Measurements from ENCODE around the gene CCNG2. TPM values are rescaled to one million over a fixed set of nuclear protein-coding genes. Genes with fewer than 3 reads are reported as not detected.

Gene CCNG2
- total RNA-seq, 1 experiment from 2014 or later = 38.8 TPM

DNA sequence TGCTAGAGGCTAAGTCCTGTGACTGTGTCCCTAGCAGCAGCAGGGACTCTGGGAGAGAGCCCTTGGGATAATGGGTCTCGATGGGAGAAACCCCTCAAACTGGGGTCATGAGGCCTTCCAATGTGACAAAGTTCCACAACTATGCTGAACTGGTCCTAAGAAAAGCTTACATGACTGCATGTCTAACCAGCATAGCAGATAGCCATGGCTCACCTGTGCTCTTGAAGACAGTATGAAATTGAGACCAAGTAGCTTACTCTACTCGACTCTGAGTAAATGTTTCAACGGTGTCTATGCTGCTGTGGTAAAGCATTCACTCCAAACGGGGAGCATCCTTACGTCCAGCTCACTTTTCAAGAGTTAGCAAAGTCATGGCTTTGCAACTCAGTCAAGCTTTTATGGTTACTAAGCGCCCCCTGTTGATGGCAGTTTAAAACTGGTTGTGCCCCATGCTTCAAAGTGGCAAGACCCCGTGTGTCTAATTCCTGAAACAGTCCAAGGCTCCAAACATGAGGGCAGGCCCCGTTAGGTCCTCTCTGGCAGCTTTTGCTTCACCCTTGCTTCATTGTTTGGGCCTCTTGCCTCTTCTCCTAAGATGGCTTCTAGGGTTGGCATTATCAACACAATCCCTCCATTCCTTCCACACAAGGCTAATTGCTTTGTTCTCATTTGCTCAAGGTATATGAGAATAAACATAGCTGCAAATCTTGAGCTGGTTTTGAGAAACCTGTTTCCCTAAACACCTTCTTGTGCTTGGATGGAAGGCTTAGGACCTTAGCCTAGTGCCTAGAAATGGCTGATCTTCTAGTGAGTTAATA is 46.6 kb downstream of the CCNG2 start:
- H2AFZ ChIP-seq (ENCODE audit: low read length) = no peak overlapping the region

DNA sequence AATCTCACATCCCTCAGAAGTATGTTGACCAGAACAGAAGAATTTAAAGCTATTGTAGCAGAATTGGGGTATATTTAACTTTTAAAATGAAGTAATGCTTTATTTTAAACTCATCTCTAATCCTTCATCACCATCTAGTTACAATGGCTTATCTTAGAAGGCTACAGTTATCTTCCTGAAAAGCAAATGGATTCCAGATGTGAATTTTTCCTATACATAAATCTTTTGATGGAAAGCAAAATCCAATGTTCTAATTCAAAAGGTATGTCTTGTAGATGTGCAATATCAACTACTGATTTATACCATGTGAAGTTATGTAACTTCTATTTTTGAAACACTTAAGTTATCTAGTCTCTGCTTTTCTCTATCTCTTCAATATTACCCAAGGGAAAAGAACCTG is 47.6 kb downstream of the CCNG2 start:
- Histone ChIP-seq H2AFZ (ENCODE audit: low read length) (no peak overlapping the region), H3K4me1 (ENCODE audit: low read length) (no peaks in the 10 kb centered on the region), H3K9me3 (ENCODE audit: low read length) (no peaks in the 10 kb centered on the region), H3K9me2 (replicated peaks; ENCODE audit: insufficient read depth, low read length) (no peaks in the 10 kb centered on the region), H3K27me3 (ENCODE audit: low read length) (no peaks in the 10 kb centered on the region), H3K9ac (ENCODE audit: low read length) (no peak overlapping the region), H3K36me3 (ENCODE audit: insufficient read depth, low read length) (no peaks in the 10 kb centered on the region), H4K20me1 (ENCODE audit: insufficient read depth, low read depth, low read length) (no peaks in the 10 kb centered on the region), H3K79me2 (ENCODE audit: low read length) (no peaks in the 10 kb centered on the region), H3K27ac (ENCODE audit: low read length) (no peak overlapping the region), H3K4me2 (ENCODE audit: low read depth, low read length, poor library complexity, severe bottlenecking) (no peak overlapping the region), H3K4me3 (ENCODE audit: low read length) (no peak overlapping the region)
- no peak for DNase-seq

More for the DNA sequence above, 46.6 kb downstream of the CCNG2 start:
- Histone ChIP-seq H3K9me3 (ENCODE audit: low read length) (no peaks in the 10 kb centered on the region), H3K4me3 (ENCODE audit: low read length) (no peak overlapping the region), H3K4me1 (ENCODE audit: low read length) (no peaks in the 10 kb centered on the region), H3K9me2 (replicated peaks; ENCODE audit: insufficient read depth, low read length) (no peaks in the 10 kb centered on the region), H4K20me1 (ENCODE audit: insufficient read depth, low read depth, low read length) (no peaks in the 10 kb centered on the region), H3K27me3 (ENCODE audit: low read length) (no peaks in the 10 kb centered on the region), H3K36me3 (ENCODE audit: insufficient read depth, low read length) (no peaks in the 10 kb centered on the region), H3K4me2 (ENCODE audit: low read depth, low read length, poor library complexity, severe bottlenecking) (no peak overlapping the region), H3K9ac (ENCODE audit: low read length) (no peak overlapping the region), H3K27ac (ENCODE audit: low read length) (no peak overlapping the region), H3K79me2 (ENCODE audit: low read length) (no peaks in the 10 kb centered on the region)
- DNase-seq = peak; percentile 82

GRCh38 chr4:77209012-77209411 is 52.0 kb downstream of the CCNG2 start:
- Histone ChIP-seq H2AFZ (ENCODE audit: low read length) (no peak overlapping the region), H3K27me3 (ENCODE audit: low read length) (no peaks in the 10 kb centered on the region), H4K20me1 (ENCODE audit: insufficient read depth, low read depth, low read length) (no peaks in the 10 kb centered on the region), H3K4me3 (ENCODE audit: low read length) (no peak overlapping the region), H3K36me3 (ENCODE audit: insufficient read depth, low read length) (no peaks in the 10 kb centered on the region), H3K9me3 (ENCODE audit: low read length) (no peaks in the 10 kb centered on the region), H3K4me1 (ENCODE audit: low read length) (no peaks in the 10 kb centered on the region), H3K9me2 (replicated peaks; ENCODE audit: insufficient read depth, low read length) (no peaks in the 10 kb centered on the region), H3K79me2 (ENCODE audit: low read length) (no peaks in the 10 kb centered on the region), H3K27ac (ENCODE audit: low read length) (no peak overlapping the region), H3K4me2 (ENCODE audit: low read depth, low read length, poor library complexity, severe bottlenecking) (no peak overlapping the region), H3K9ac (ENCODE audit: low read length) (no peak overlapping the region)
- DNase-seq = no peak

DNA sequence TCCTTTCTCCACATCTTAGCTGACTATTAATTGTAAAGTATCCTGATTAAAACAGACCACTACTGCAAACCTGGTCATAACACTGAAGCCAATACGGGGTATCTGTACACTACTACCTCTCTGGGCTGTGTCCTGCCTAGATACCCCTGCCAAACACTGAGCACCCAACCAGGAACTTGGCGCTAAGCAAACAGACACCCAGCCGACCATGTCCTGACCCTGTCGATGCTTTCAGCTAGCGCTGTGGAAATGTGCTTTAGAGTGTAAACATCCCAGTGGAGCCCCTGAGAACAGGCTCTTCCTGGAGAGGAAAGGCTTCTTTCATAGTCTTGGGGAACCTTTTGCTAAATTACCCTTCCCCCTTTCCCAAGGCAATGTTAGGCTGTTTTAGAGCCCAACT is 52.9 kb downstream of the CCNG2 start:
- Histone ChIP-seq H3K4me1 (ENCODE audit: low read length) (no peaks in the 10 kb centered on the region), H3K9me2 (replicated peaks; ENCODE audit: insufficient read depth, low read length) (no peaks in the 10 kb centered on the region), H2AFZ (ENCODE audit: low read length) (no peak overlapping the region), H3K36me3 (ENCODE audit: insufficient read depth, low read length) (no peaks in the 10 kb centered on the region), H3K4me2 (ENCODE audit: low read depth, low read length, poor library complexity, severe bottlenecking) (no peak overlapping the region), H3K9me3 (ENCODE audit: low read length) (no peaks in the 10 kb centered on the region), H3K27ac (ENCODE audit: low read length) (no peak overlapping the region), H3K9ac (ENCODE audit: low read length) (no peak overlapping the region), H3K27me3 (ENCODE audit: low read length) (no peaks in the 10 kb centered on the region), H4K20me1 (ENCODE audit: insufficient read depth, low read depth, low read length) (no peaks in the 10 kb centered on the region), H3K79me2 (ENCODE audit: low read length) (no peaks in the 10 kb centered on the region), H3K4me3 (ENCODE audit: low read length) (no peak overlapping the region)
- no peak for DNase-seq

- Histone ChIP-seq H3K27me3 (ENCODE audit: low read length) (no peaks in the 10 kb centered on the region), H3K9ac (ENCODE audit: low read length) (no peak overlapping the region), H3K4me1 (ENCODE audit: low read length) (no peaks in the 10 kb centered on the region), H3K9me3 (ENCODE audit: low read length) (no peaks in the 10 kb centered on the region), H3K9me2 (replicated peaks; ENCODE audit: insufficient read depth, low read length) (no peaks in the 10 kb centered on the region), H3K79me2 (ENCODE audit: low read length) (no peaks in the 10 kb centered on the region), H3K36me3 (ENCODE audit: insufficient read depth, low read length) (no peaks in the 10 kb centered on the region), H3K4me3 (ENCODE audit: low read length) (no peak overlapping the region), H3K4me2 (ENCODE audit: low read depth, low read length, poor library complexity, severe bottlenecking) (no peak overlapping the region), H3K27ac (ENCODE audit: low read length) (no peak overlapping the region), H2AFZ (ENCODE audit: low read length) (no peak overlapping the region), H4K20me1 (ENCODE audit: insufficient read depth, low read depth, low read length) (no peaks in the 10 kb centered on the region)
- DNase-seq = no peak
Measured at GRCh38 chr4:77215107-77215506, 58.1 kb downstream of the CCNG2 start.

- H3K9ac ChIP-seq (ENCODE audit: low read length) = no peak overlapping the region
- no peak overlapping the region for H2AFZ ChIP-seq (ENCODE audit: low read length)
- DNase-seq = no peak
- no peaks in the 10 kb centered on the region for H3K4me1 ChIP-seq (ENCODE audit: low read length)
- no peaks in the 10 kb centered on the region for H3K27me3 ChIP-seq (ENCODE audit: low read length)
- no peaks in the 10 kb centered on the region for H3K9me2 ChIP-seq (replicated peaks; ENCODE audit: insufficient read depth, low read length)
- H3K4me3 ChIP-seq (ENCODE audit: low read length) = no peak overlapping the region
- no peak overlapping the region for H3K4me2 ChIP-seq (ENCODE audit: low read depth, low read length, poor library complexity, severe bottlenecking)
- no peaks in the 10 kb centered on the region for H4K20me1 ChIP-seq (ENCODE audit: insufficient read depth, low read depth, low read length)
- no peaks in the 10 kb centered on the region for H3K9me3 ChIP-seq (ENCODE audit: low read length)
- H3K36me3 ChIP-seq (ENCODE audit: insufficient read depth, low read length) = no peaks in the 10 kb centered on the region
- H3K79me2 ChIP-seq (ENCODE audit: low read length) = no peaks in the 10 kb centered on the region
- H3K27ac ChIP-seq (ENCODE audit: low read length) = no peak overlapping the region
Measured at GRCh38 chr4:77217526-77217925, 60.5 kb downstream of the CCNG2 start.

GRCh38 chr4:77219266-77219665 is 62.3 kb downstream of the CCNG2 start:
- Histone ChIP-seq H3K4me1 (ENCODE audit: low read length) (no peaks in the 10 kb centered on the region), H3K79me2 (ENCODE audit: low read length) (no peaks in the 10 kb centered on the region), H3K27me3 (ENCODE audit: low read length) (no peaks in the 10 kb centered on the region), H3K9me2 (replicated peaks; ENCODE audit: insufficient read depth, low read length) (no peaks in the 10 kb centered on the region), H2AFZ (ENCODE audit: low read length) (no peak overlapping the region), H3K4me3 (ENCODE audit: low read length) (no peak overlapping the region), H3K4me2 (ENCODE audit: low read depth, low read length, poor library complexity, severe bottlenecking) (no peak overlapping the region), H3K36me3 (ENCODE audit: insufficient read depth, low read length) (no peaks in the 10 kb centered on the region), H3K27ac (ENCODE audit: low read length) (no peak overlapping the region), H4K20me1 (ENCODE audit: insufficient read depth, low read depth, low read length) (no peaks in the 10 kb centered on the region), H3K9me3 (ENCODE audit: low read length) (no peaks in the 10 kb centered on the region), H3K9ac (ENCODE audit: low read length) (no peak overlapping the region)
- DNase-seq = no peak
